ENCODE measurements around the gene AR.
"Not testable (repeated sequence)": the region's sequence is repeated elsewhere in the genome, so short reads cannot be mapped to it uniquely, and the experiment has no call there.

AR gene

DNA sequence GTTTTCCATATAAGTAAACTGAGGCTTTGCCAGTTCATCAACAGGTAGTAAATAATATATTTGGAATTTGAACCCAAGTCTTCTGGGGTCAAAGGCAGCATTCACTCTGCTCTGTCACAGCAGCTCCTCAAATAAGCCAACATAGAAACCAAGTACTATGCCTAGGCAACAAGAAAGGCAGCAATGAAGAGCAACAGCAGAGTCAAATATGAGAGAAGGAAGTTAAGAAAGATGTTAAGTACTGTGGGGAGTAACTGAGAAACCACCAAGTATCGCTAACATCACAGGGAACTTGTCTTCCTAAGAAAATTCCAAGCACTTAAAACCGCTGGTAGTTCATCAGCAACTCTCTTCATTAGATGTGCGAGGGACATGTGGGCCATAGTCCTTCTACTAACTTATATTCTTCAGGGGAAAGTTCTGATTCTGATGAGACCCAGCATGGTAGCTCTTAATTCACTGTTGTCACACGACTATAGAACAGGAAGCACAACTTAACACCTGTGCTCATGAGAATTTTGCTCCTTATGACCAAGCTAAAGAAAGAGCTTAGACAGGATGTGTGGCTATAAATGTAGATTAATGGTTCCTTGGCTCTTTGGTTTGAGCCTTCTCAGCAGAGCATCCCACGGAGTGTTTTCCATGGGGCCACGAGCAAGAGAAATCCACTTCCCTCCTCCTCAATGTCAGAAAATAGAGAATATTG lies 107.8 kb downstream of the AR start:
- ChIA-PET POLR2A (no interaction called here), CTCF (no interaction called here)
- TF ChIP-seq, protein P1, sequence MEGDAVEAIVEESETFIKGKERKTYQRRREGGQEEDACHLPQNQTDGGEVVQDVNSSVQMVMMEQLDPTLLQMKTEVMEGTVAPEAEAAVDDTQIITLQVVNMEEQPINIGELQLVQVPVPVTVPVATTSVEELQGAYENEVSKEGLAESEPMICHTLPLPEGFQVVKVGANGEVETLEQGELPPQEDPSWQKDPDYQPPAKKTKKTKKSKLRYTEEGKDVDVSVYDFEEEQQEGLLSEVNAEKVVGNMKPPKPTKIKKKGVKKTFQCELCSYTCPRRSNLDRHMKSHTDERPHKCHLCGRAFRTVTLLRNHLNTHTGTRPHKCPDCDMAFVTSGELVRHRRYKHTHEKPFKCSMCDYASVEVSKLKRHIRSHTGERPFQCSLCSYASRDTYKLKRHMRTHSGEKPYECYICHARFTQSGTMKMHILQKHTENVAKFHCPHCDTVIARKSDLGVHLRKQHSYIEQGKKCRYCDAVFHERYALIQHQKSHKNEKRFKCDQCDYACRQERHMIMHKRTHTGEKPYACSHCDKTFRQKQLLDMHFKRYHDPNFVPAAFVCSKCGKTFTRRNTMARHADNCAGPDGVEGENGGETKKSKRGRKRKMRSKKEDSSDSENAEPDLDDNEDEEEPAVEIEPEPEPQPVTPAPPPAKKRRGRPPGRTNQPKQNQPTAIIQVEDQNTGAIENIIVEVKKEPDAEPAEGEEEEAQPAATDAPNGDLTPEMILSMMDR (IDR thresholded peaks at IDR 0.05; ENCODE audit: control extremely low read depth, extremely low read depth, low read depth, missing control alignments) = no peak
- DNase-seq (ENCODE audit: extremely low spot score) = no peak

DNA sequence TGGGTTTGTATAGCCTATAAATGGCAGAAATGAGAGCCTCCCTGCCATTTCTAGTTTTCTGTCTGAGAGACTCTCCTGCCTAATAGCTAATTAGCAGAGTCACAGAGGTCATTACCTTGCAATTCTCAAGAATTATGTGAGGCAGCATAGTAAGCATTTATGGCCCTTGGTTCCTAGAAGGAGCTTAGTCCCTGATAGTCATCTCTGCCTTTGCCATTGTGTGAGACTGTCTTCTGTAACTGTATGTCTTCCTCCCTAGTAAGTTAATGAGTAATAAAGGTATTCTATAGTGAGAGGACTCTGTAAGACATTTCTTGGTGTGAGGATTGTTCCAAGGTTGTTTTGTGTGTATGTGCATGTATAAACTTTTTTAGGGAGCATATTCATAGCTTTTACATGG lies 108.7 kb downstream of the AR start:
- no peak for DNase-seq (ENCODE audit: extremely low spot score)
- CTCF ChIA-PET = no interaction called here
- TF ChIP-seq, protein P1 (IDR thresholded peaks at IDR 0.05; ENCODE audit: control extremely low read depth, extremely low read depth, low read depth, missing control alignments) = no peak
- POLR2A ChIA-PET = no interaction called here

DNA sequence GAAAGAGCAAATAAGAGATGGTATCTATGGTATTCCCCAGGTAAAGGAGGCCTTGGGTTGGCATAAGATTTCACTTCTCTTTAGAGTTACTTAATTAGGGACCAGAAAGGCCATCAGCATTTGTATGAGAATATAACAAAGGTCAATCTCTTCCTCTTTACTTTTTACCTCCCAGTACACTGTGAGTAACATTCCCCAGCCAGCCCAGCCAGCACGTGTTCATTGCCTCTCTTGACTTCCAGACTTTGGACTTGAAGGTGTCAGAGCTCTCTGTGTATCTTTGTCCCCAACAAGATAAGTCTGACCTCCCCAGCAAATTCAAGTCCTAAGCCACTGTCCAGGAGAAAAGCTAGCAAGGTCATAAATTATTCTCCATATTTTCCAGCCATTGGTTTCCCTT lies 110.5 kb downstream of the AR start:
- DNase-seq (ENCODE audit: extremely low spot score) = no peak
- POLR2A ChIA-PET = no interaction called here
- CTCF ChIA-PET = no interaction called here
- TF ChIP-seq, protein P1 (IDR thresholded peaks at IDR 0.05; ENCODE audit: control extremely low read depth, extremely low read depth, low read depth, missing control alignments) = no peak

DNA sequence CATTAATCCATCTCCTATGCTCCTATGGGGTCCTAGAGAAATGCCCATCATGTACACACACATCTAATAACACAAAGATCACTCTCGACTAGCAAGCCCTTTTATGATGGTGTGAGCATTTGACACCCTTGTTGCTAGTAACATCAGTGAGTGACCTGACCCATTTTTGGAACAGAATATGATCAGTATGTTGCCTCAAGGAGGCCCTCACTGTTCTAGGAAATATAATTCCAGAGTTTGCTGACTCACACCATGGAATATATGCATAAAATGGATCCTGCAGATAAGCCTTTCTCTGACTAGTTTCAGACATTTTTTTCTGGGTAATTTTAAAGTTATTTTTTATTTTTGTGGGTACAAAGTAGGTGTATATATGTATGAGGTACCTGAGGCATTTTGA lies 121.8 kb downstream of the AR start:
- ChIA-PET CTCF (no interaction called here), POLR2A (no interaction called here)
- no peak for DNase-seq (ENCODE audit: extremely low spot score)
- TF ChIP-seq, protein P1 (IDR thresholded peaks at IDR 0.05; ENCODE audit: control extremely low read depth, extremely low read depth, low read depth, missing control alignments) = no peak

DNA sequence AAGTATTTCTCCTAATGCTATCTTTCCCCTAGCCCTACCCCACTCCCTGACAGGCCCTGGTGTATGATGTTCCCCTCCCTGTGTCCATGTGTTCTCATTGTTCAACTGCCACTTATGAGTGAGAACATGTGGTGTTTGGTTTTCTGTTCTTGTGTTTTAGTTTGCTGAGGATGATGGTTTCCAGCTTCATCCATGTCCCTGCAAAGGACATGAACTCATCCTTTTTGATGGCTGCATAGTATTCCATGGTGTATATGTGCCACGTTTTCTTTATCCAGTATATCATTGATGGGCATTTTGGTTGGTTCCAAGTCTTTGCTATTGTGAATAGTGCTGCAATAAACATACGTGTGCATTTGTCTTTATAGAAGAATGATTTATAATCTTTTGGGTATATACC lies 126.9 kb downstream of the AR start:
- CTCF ChIA-PET; POLR2A ChIA-PET; DNase-seq (ENCODE audit: extremely low spot score): not testable (repeated sequence)

DNA sequence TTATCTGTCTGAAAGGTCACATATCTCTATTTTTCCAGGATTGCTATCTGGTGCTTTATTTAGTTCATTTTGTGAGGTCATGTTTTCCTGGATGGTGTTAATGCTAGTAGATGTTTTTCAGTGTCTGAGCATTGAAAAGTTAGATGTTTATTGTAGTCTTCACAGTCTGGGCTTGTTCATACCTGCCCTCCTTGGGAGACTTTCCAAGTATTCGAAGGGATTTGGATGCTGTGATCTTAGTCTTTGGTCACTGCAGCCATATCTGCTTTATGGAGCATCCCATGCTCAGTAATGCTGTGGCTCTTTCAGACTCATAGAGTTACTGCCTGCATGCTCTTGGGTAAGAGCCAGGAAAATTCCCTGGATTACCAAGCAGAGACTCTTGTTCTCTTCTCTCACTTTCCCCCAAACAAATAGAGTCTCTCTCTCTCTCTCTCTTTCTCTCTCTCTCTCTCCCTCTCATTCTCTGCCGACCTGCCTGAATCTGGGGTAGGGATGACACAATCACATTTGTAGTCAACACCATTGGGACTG lies 130.0 kb downstream of the AR start:
- CTCF ChIA-PET = no interaction called here
- POLR2A ChIA-PET = no interaction called here
- DNase-seq (ENCODE audit: extremely low spot score) = no peak
- TF ChIP-seq, protein P1 (IDR thresholded peaks at IDR 0.05; ENCODE audit: control extremely low read depth, extremely low read depth, low read depth, missing control alignments) = no peak

DNA sequence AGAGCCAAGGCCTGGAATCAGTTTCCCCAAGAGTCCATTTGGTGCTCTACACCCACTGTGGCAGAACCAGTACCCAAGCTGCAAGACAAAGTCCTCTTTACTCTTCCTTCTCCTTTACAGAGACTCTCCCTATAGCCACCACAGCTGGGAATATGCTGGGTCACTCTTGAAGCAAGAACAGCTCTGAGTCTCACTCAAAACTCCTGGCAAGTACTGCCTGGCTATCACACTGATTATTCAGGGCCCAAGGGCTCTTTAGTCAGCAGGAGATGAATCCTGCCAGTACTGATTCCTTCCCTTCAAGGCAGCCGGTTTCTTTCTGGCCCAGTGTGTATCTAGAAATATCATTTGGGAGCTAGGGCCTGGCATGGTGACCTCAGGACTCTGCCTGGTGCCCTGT lies 130.9 kb downstream of the AR start:
- POLR2A ChIA-PET = no interaction called here
- DNase-seq (ENCODE audit: extremely low spot score) = no peak

More for the DNA sequence above, 130.9 kb downstream of the AR start:
- CTCF ChIA-PET = no interaction called here
- TF ChIP-seq, protein P1 (IDR thresholded peaks at IDR 0.05; ENCODE audit: control extremely low read depth, extremely low read depth, low read depth, missing control alignments) = no peak

All from GM10248 (cell line).